GM21529 (cell line): ENCODE measurements around the gene RINT1.
"Not testable (repeated sequence)": the region's sequence is repeated elsewhere in the genome, so short reads cannot be mapped to it uniquely, and the experiment has no call there.

Experiments used
- ATAC-seq: cut with Tn5 transposase; IDR thresholded peaks from one replicate; pipeline ENCODE4 v1.9.1; 2021; ENCODE audit not compliant: unreplicated experiment

RINT1 gene

GRCh38 chr7:105531792-105532671, at the start of gene RINT1:
TSS of gene RINT1 (plus strand) at chr7:105532201. CDS start at chr7:105532316, 115 bp downstream.
- ATAC-seq: peak; percentile 91

GRCh38 chr7:105487579-105488571, 44.1 kb upstream of the RINT1 start:
- ATAC-seq: no peak

GRCh38 chr7:105489409-105489808, 42.6 kb upstream of the RINT1 start:
- ATAC-seq: no peak

GRCh38 chr7:105493196-105493922, 38.6 kb upstream of the RINT1 start:
- no peak for ATAC-seq

GRCh38 chr7:105493923-105494315, 38.1 kb upstream of the RINT1 start:
- ATAC-seq: no peak

GRCh38 chr7:105496521-105496920, 35.5 kb upstream of the RINT1 start:
- no peak for ATAC-seq

- no peak for ATAC-seq
These were observed 35.0 kb upstream of the RINT1 start for GRCh38 chr7:105497016-105497415.

GRCh38 chr7:105502173-105502572, 29.8 kb upstream of the RINT1 start:
- no peak for ATAC-seq

- ATAC-seq: no peak
These were observed 19.6 kb upstream of the RINT1 start for GRCh38 chr7:105512415-105512814.

- ATAC-seq: no peak
These were observed 19.0 kb upstream of the RINT1 start for GRCh38 chr7:105512926-105513526.

GRCh38 chr7:105515610-105516009, 16.4 kb upstream of the RINT1 start:
- ATAC-seq: not testable (repeated sequence)

GRCh38 chr7:105519353-105519752, 12.6 kb upstream of the RINT1 start:
- no peak for ATAC-seq

GRCh38 chr7:105520620-105521019, 11.4 kb upstream of the RINT1 start:
- not testable (repeated sequence) for ATAC-seq

GRCh38 chr7:105521027-105521716, 10.8 kb upstream of the RINT1 start:
- peak; percentile 40 for ATAC-seq

GRCh38 chr7:105521717-105522463, 10.1 kb upstream of the RINT1 start, which contains the start of gene PUS7:
TSS of gene PUS7 (minus strand) at chr7:105522271. CDS start at chr7:105508512, 13,759 bp downstream.
- peak; percentile 85 for ATAC-seq

GRCh38 chr7:105524423-105524822, 7.6 kb upstream of the RINT1 start:
- ATAC-seq: not testable (repeated sequence)

GRCh38 chr7:105524840-105525239, 7.2 kb upstream of the RINT1 start:
- no peak for ATAC-seq

- ATAC-seq: not testable (repeated sequence)
These were observed 4.3 kb upstream of the RINT1 start for GRCh38 chr7:105527737-105528136.

GRCh38 chr7:105530126-105530525, 1.9 kb upstream of the RINT1 start:
- ATAC-seq: no peak
